Neural progenitor cell (in vitro differentiated cells): ENCODE measurements around the gene PLA2R1. TPM values are rescaled to one million over a fixed set of nuclear protein-coding genes. Genes with fewer than 3 reads are reported as not detected.

Source experiments
- DNase-seq: peaks from one replicate; pipeline ENCODE4 v3.0.0-alpha.2; 2016; ENCODE audit warnings: low spot score
- H2AFZ ChIP-seq: fragments of 200-600 bp; sonication (generic); replicated peaks from 2 replicates; pipeline ENCODE4 v1.6.1; 2016; ENCODE audit warnings: antibody characterized with exemption
- H3F3A ChIP-seq: fragments of 200-600 bp; sonication (generic); 2 replicates; pipeline ENCODE4 v1.6.1; 2016; ENCODE audit warnings: antibody characterized with exemption, low read depth
- H3K27ac ChIP-seq: fragments of 200-600 bp; sonication (generic); 2 replicates; pipeline ENCODE4 v1.5.1; 2016; ENCODE audit warnings: mild to moderate bottlenecking
- H3K27me3 ChIP-seq: fragments of 200-600 bp; sonication (generic); 2 replicates; pipeline ENCODE4 v1.6.1; 2016; ENCODE audit warnings: mild to moderate bottlenecking, moderate library complexity
- H3K36me3 ChIP-seq: fragments of 200-600 bp; sonication (generic); 2 replicates; pipeline ENCODE4 v1.5.1; 2016
- H3K4me1 ChIP-seq: fragments of 200-600 bp; sonication (generic); 2 replicates; pipeline ENCODE4 v1.6.1; 2016; ENCODE audit warnings: mixed run types
- H3K4me2 ChIP-seq: fragments of 200-600 bp; sonication (generic); 2 replicates; pipeline ENCODE4 v1.6.1; 2016
- H3K4me3 ChIP-seq: fragments of 200-600 bp; sonication (generic); 2 replicates; pipeline ENCODE4 v1.5.1; 2016
- H3K79me2 ChIP-seq: fragments of 200-600 bp; sonication (generic); 2 replicates; pipeline ENCODE4 v1.6.1; 2016; ENCODE audit warnings: low read depth
- H3K9ac ChIP-seq: fragments of 200-600 bp; sonication (generic); 2 replicates; pipeline ENCODE4 v1.6.1; 2016
- H3K9me3 ChIP-seq: fragments of 200-600 bp; sonication (generic); 2 replicates; pipeline ENCODE4 v1.5.1; 2016; ENCODE audit warnings: low read depth
- H4K20me1 ChIP-seq: fragments of 200-600 bp; sonication (generic); 2 replicates; pipeline ENCODE4 v1.6.1; 2016; ENCODE audit warnings: low read depth
- H3K27ac Mint-ChIP-seq: 3 replicates; pipeline ENCODE4 v1.8.0; 2021; ENCODE audit warnings: mixed read lengths
- H3K27me3 Mint-ChIP-seq: 2 replicates; pipeline ENCODE4 v1.8.0; 2022; ENCODE audit warnings: low read depth, mild to moderate bottlenecking, inconsistent platforms, moderate library complexity, mixed read lengths; ENCODE audit not compliant: insufficient read depth
- H3K36me3 Mint-ChIP-seq: 3 replicates; pipeline ENCODE4 v1.8.0; 2021; ENCODE audit warnings: mixed read lengths
- H3K4me1 Mint-ChIP-seq: 3 replicates; pipeline ENCODE4 v1.8.0; 2021; ENCODE audit warnings: mixed read lengths
- H3K4me3 Mint-ChIP-seq: 3 replicates; pipeline ENCODE4 v1.8.0; 2021; ENCODE audit warnings: mild to moderate bottlenecking, moderate library complexity, mixed read lengths
- H3K9me3 Mint-ChIP-seq: 3 replicates; pipeline ENCODE4 v1.8.0; 2020; ENCODE audit warnings: mixed read lengths
- CTCF ChIP-seq: fragments of 200-600 bp; sonication (generic); IDR thresholded peaks from 2 replicates; pipeline ENCODE4 v1.5.1; 2017; ENCODE audit warnings: antibody characterized with exemption, mild to moderate bottlenecking
- EZH2 ChIP-seq: fragments of 200-600 bp; sonication (generic); IDR thresholded peaks from 2 replicates; pipeline ENCODE4 v1.6.1; 2017; ENCODE audit warnings: antibody characterized with exemption, mild to moderate bottlenecking, moderate library complexity
- EZH2phosphoT487 ChIP-seq: fragments of 200-600 bp; sonication (generic); IDR thresholded peaks from 2 replicates; pipeline ENCODE4 v1.6.1; 2017; ENCODE audit warnings: antibody characterized with exemption
- total RNA-seq: library from RNA; depleted of rRNA; stranded (reverse); fragments of >200 nt; gene quantifications from 2 replicates; pipeline ENCODE4 v1.2.3, GENCODE V29; 2015; ENCODE audit warnings: low replicate concordance

Gene PLA2R1
- total RNA-seq, 1 donor from 2014 or later, result 0.45 TPM

- TF ChIP-seq CTCF, result no peak
- TF ChIP-seq EZH2phosphoT487, result peak; percentile 46
- TF ChIP-seq EZH2, result peak; percentile 81
- H3K27me3 ChIP-seq, result peaks cover 97% of the 10 kb centered on the region
- Mint-ChIP-seq H3K27ac (no peak within 1 kb of the TSS), H3K9me3 (peaks cover 4% of the 10 kb centered on the region), H3K4me3 (peak within 1 kb of the TSS; percentile 62), H3K4me1 (peaks cover 10% of the 10 kb centered on the region), H3K27me3 (peaks cover 23% of the 10 kb centered on the region), H3K36me3 (peaks cover 6% of the 10 kb centered on the region)
- H3K9ac ChIP-seq, result no peak within 1 kb of the TSS
- peak within 1 kb of the TSS; percentile 100 for H2AFZ ChIP-seq
- no peaks in the 10 kb centered on the region for H3K9me3 ChIP-seq
- H4K20me1 ChIP-seq, result no peaks in the 10 kb centered on the region
- peak within 1 kb of the TSS; percentile 40 for H3K4me3 ChIP-seq
- no peak within 1 kb of the TSS for H3K27ac ChIP-seq
- H3K36me3 ChIP-seq, result no peaks in the 10 kb centered on the region
- peak within 1 kb of the TSS; percentile 76 for H3K4me2 ChIP-seq
- peak; percentile 76 for DNase-seq
- H3K79me2 ChIP-seq, result no peaks in the 10 kb centered on the region
- no peaks in the 10 kb centered on the region for H3F3A ChIP-seq
- no peaks in the 10 kb centered on the region for H3K4me1 ChIP-seq
Observed at GRCh38 chr2:159904127-159904958, 158.1 kb downstream of the PLA2R1 start, which contains the start of gene LY75. Gene LY75 (minus strand): TSS chr2:159904756.

- H3K79me2 ChIP-seq, result no peaks in the 10 kb centered on the region
- H3K9ac ChIP-seq, result no peak overlapping the region
- Mint-ChIP-seq H3K4me3 (peak overlapping the region; percentile 62), H3K27me3 (peaks cover 25% of the 10 kb centered on the region), H3K36me3 (peaks cover 6% of the 10 kb centered on the region), H3K9me3 (peaks cover 4% of the 10 kb centered on the region), H3K27ac (no peak overlapping the region), H3K4me1 (peaks cover 10% of the 10 kb centered on the region)
- peaks cover 97% of the 10 kb centered on the region for H3K27me3 ChIP-seq
- H3K4me3 ChIP-seq, result peak overlapping the region; percentile 40
- no peaks in the 10 kb centered on the region for H3K4me1 ChIP-seq
- H4K20me1 ChIP-seq, result no peaks in the 10 kb centered on the region
- H3K4me2 ChIP-seq, result peak overlapping the region; percentile 76
- no peaks in the 10 kb centered on the region for H3F3A ChIP-seq
- DNase-seq, result no peak
- H3K36me3 ChIP-seq, result no peaks in the 10 kb centered on the region
- H2AFZ ChIP-seq, result peak overlapping the region; percentile 100
- no peak for TF ChIP-seq EZH2phosphoT487
- H3K9me3 ChIP-seq, result no peaks in the 10 kb centered on the region
- H3K27ac ChIP-seq, result no peak overlapping the region
Observed at GRCh38 chr2:159903443-159904126, 158.8 kb downstream of the PLA2R1 start.

GRCh38 chr2:159902722-159903121 lies 159.7 kb downstream of the PLA2R1 start:
- Histone ChIP-seq H3F3A (no peaks in the 10 kb centered on the region), H4K20me1 (no peaks in the 10 kb centered on the region), H3K79me2 (no peaks in the 10 kb centered on the region), H3K9ac (no peak overlapping the region), H3K36me3 (no peaks in the 10 kb centered on the region), H2AFZ (no peak overlapping the region), H3K27me3 (peaks cover 100% of the 10 kb centered on the region), H3K9me3 (no peaks in the 10 kb centered on the region), H3K27ac (no peak overlapping the region), H3K4me1 (no peaks in the 10 kb centered on the region), H3K4me2 (no peak overlapping the region), H3K4me3 (no peak overlapping the region)
- no peak for TF ChIP-seq EZH2phosphoT487
- TF ChIP-seq CTCF, result no peak
- no peak for TF ChIP-seq EZH2
- peaks cover 10% of the 10 kb centered on the region for H3K4me1 Mint-ChIP-seq
- H3K27me3 Mint-ChIP-seq, result peaks cover 25% of the 10 kb centered on the region
- peaks cover 6% of the 10 kb centered on the region for H3K36me3 Mint-ChIP-seq
- no peak overlapping the region for H3K4me3 Mint-ChIP-seq
- H3K9me3 Mint-ChIP-seq, result peaks cover 4% of the 10 kb centered on the region
- H3K27ac Mint-ChIP-seq, result no peak overlapping the region
- no peak for DNase-seq
